Activated CD4-positive, alpha-beta T cell treated with anti-CD3 and anti-CD28 coated beads for 1 hour (primary cell): Measurements from ENCODE around the gene MBD3.
"Not testable (repeated sequence)": the region's sequence is repeated elsewhere in the genome, so short reads cannot be mapped to it uniquely, and the experiment has no call there.

Source experiments
- DNase-seq: peaks from one replicate; pipeline ENCODE4 v3.0.0-alpha.2; 2020

The MBD3 gene

GRCh38 chr19:1592755-1593500 lies at the start of gene MBD3:
TSS of gene MBD3 (minus strand) at chr19:1592865. CDS start at chr19:1592631, 234 bp downstream.
- peak; percentile 80 for DNase-seq

GRCh38 chr19:1640893-1641448 lies 48.3 kb upstream of the MBD3 start:
- not testable (repeated sequence) for DNase-seq

GRCh38 chr19:1636325-1637236 lies 43.9 kb upstream of the MBD3 start:
- DNase-seq, result no peak

GRCh38 chr19:1634938-1635243 lies 42.2 kb upstream of the MBD3 start:
- DNase-seq, result no peak

GRCh38 chr19:1634242-1634937 lies 41.7 kb upstream of the MBD3 start:
- no peak for DNase-seq

- no peak for DNase-seq
Observed at GRCh38 chr19:1633269-1633826, 40.7 kb upstream of the MBD3 start.

GRCh38 chr19:1632462-1633268 lies 40.0 kb upstream of the MBD3 start:
- no peak for DNase-seq

GRCh38 chr19:1631557-1632100 lies 39.0 kb upstream of the MBD3 start:
- DNase-seq, result no peak

GRCh38 chr19:1630811-1631210 lies 38.1 kb upstream of the MBD3 start:
- no peak for DNase-seq

- DNase-seq, result no peak
Observed at GRCh38 chr19:1630012-1630411, 37.3 kb upstream of the MBD3 start.

- no peak for DNase-seq
Observed at GRCh38 chr19:1629256-1629808, 36.7 kb upstream of the MBD3 start.

GRCh38 chr19:1627194-1627593 lies 34.5 kb upstream of the MBD3 start:
- DNase-seq, result no peak

GRCh38 chr19:1626417-1627010 lies 33.8 kb upstream of the MBD3 start:
- DNase-seq, result no peak

- DNase-seq, result peak; percentile 22
Observed at GRCh38 chr19:1624458-1624857, 31.8 kb upstream of the MBD3 start.

- DNase-seq, result no peak
Observed at GRCh38 chr19:1622541-1622940, 29.9 kb upstream of the MBD3 start.

- no peak for DNase-seq
Observed at GRCh38 chr19:1622007-1622406, 29.3 kb upstream of the MBD3 start.

- DNase-seq, result no peak
Observed at GRCh38 chr19:1621574-1621973, 28.9 kb upstream of the MBD3 start.

GRCh38 chr19:1621021-1621420 lies 28.4 kb upstream of the MBD3 start:
- no peak for DNase-seq

GRCh38 chr19:1620502-1620901 lies 27.8 kb upstream of the MBD3 start:
- DNase-seq, result no peak

GRCh38 chr19:1619703-1620102 lies 27.0 kb upstream of the MBD3 start:
- no peak for DNase-seq

GRCh38 chr19:1619094-1619439 lies 26.4 kb upstream of the MBD3 start:
- DNase-seq, result no peak
